HepG2 (cell line): Measurements from ENCODE around the gene RAB43. TPM values are rescaled to one million over a fixed set of nuclear protein-coding genes. Genes with fewer than 3 reads are reported as not detected.

ENCODE experiments used
- AHR ChIP-seq: IDR thresholded peaks from 2 replicates; pipeline ENCODE4 v1.6.1; 2018; ENCODE audit warnings: missing genetic modification reagents, missing compliant biosample characterization
- BORCS8-MEF2B ChIP-seq: sonication (generic); formaldehyde crosslinking; IDR thresholded peaks from 2 replicates; pipeline ENCODE4 v1.8.0; 2022; ENCODE audit warnings: mild to moderate bottlenecking, missing genetic modification reagents
- CCAR2 ChIP-seq: fragments of 200-400 bp; formaldehyde crosslinking; optimal IDR thresholded peaks from 2 replicates; pipeline ENCODE3; 2018; ENCODE audit warnings: low read depth, mild to moderate bottlenecking, low read length, moderate library complexity
- CEBPG ChIP-seq: IDR thresholded peaks from 2 replicates; pipeline ENCODE4 v1.6.1; 2016
- DMAP1 ChIP-seq: IDR thresholded peaks from 2 replicates; pipeline ENCODE4 v1.6.1; 2016
- ELF1 ChIP-seq: sonication (generic); formaldehyde crosslinking; IDR thresholded peaks from 2 replicates; pipeline ENCODE4 v1.4.0; 2020; ENCODE audit warnings: missing genetic modification reagents
- RARA ChIP-seq: IDR thresholded peaks from 2 replicates; pipeline ENCODE4 v1.6.1; 2016; ENCODE audit warnings: missing genetic modification reagents, missing compliant biosample characterization
- RBM22 ChIP-seq: fragments of 200-400 bp; formaldehyde crosslinking; optimal IDR thresholded peaks from 2 replicates; pipeline ENCODE3; 2017; ENCODE audit warnings: mild to moderate bottlenecking, low read length, moderate library complexity
- RERE ChIP-seq: IDR thresholded peaks from 2 replicates; pipeline ENCODE4 v1.6.1; 2016; ENCODE audit warnings: low read depth, missing genetic modification reagents, missing compliant biosample characterization
- SAFB2 ChIP-seq: sonication (generic); formaldehyde crosslinking; IDR thresholded peaks from 2 replicates; pipeline ENCODE4 v1.5.1; 2020; ENCODE audit warnings: missing genetic modification reagents, low read depth, mild to moderate bottlenecking, borderline replicate concordance
- SMAD3 ChIP-seq: sonication (generic); formaldehyde crosslinking; IDR thresholded peaks from 2 replicates; pipeline ENCODE4 v1.4.0; 2020; ENCODE audit warnings: missing genetic modification reagents
- U2AF1 ChIP-seq: fragments of 200-400 bp; formaldehyde crosslinking; optimal IDR thresholded peaks from 2 replicates; pipeline ENCODE3; 2017; ENCODE audit warnings: mild to moderate bottlenecking, low read depth, low read length
- ZBTB20 ChIP-seq: sonication (generic); formaldehyde crosslinking; IDR thresholded peaks from 2 replicates; pipeline ENCODE4 v1.8.1; 2023; ENCODE audit warnings: missing genetic modification reagents, low read depth, mild to moderate bottlenecking, borderline replicate concordance
- ZFP91 ChIP-seq: sonication (generic); formaldehyde crosslinking; IDR thresholded peaks from 2 replicates; pipeline ENCODE4 v1.9.0; 2022; ENCODE audit warnings: missing genetic modification reagents, mild to moderate bottlenecking, borderline replicate concordance
- ZNF281 ChIP-seq: sonication (generic); formaldehyde crosslinking; IDR thresholded peaks from 2 replicates; pipeline ENCODE4 v1.4.0; 2020; ENCODE audit warnings: missing genetic modification reagents, borderline replicate concordance
- ZNF740 ChIP-seq: sonication (generic); formaldehyde crosslinking; IDR thresholded peaks from 2 replicates; pipeline ENCODE4 v1.4.0; 2020; ENCODE audit warnings: missing genetic modification reagents
- ZSCAN25 ChIP-seq: sonication (generic); formaldehyde crosslinking; IDR thresholded peaks from 2 replicates; pipeline ENCODE4 v1.8.0; 2022; ENCODE audit warnings: mild to moderate bottlenecking, missing genetic modification reagents
- polyA plus RNA-seq, 8 experiments: library from polyadenylated mRNA; depleted of rRNA in 3 of 8; stranded (reverse) in 7 of 8; unstranded in 1 of 8; fragments of >200 nt; fragmentation: Illumina TruSeq in 4 of 8; extraction: Trizol in 4 of 8; gene quantifications; 2 replicates each; pipeline versions ENCODE4 v1.2.1 to v1.2.3, GENCODE V29; 2011 to 2016; ENCODE audit warnings: low read depth in 4 of 8, missing spikeins in 1 of 8, mixed read lengths in 1 of 8; ENCODE audit not compliant: insufficient read depth in 1 of 8
- total RNA-seq, 5 experiments: library from RNA; depleted of rRNA; stranded (reverse); fragments of >200 nt; fragmentation: Illumina TruSeq; extraction: Trizol; gene quantifications; 2 replicates each; pipeline ENCODE4 v1.2.3, GENCODE V29; 2016; ENCODE audit warnings: low read depth in 1 of 5

RAB43 gene
- total and polyA plus RNA-seq, 2 of the 13 experiments (the other 11 are each of a cell fraction or from before 2014, with no cell fraction given), result 11.8 to 18.4 TPM

- TF ChIP-seq RERE (CRISPR knock-in tag) (peak; percentile 81), RARA (peak; percentile 95), AHR (CRISPR knock-in tag) (peak; percentile 64; the same call in 1 of the 2 replicates), ZNF281 (CRISPR knock-in tag) (peak; percentile 98), ZNF740 (CRISPR knock-in tag) (no peak), ELF1 (peak; percentile 63), SMAD3 (peak; percentile 70), DMAP1 (CRISPR knock-in tag) (peak; percentile 75), ZBTB20 (CRISPR knock-in tag) (peak; percentile 89; the same call in 1 of the 2 replicates), BORCS8-MEF2B (CRISPR knock-in tag) (peak; percentile 67), CCAR2 (peak; percentile 32), ZFP91 (CRISPR knock-in tag) (peak; percentile 63; the same call in 1 of the 2 replicates), RBM22 (peak; percentile 86), SAFB2 (CRISPR knock-in tag) (peak; percentile 83; the same call in 1 of the 2 replicates), CEBPG (CRISPR knock-in tag) (peak; percentile 96), U2AF1 (peak; percentile 45), ZSCAN25 (CRISPR knock-in tag) (peak; percentile 67)
These were observed 2.1 kb downstream of the RAB43 start (continued) for GRCh38 chr3:129119365-129120100.
